ENCODE measurements around the gene CDC45. TPM values are rescaled to one million over a fixed set of nuclear protein-coding genes. Genes with fewer than 3 reads are reported as not detected.

Gene CDC45
- total RNA-seq, 1 donor from 2014 or later: 50.7 TPM

DNA sequence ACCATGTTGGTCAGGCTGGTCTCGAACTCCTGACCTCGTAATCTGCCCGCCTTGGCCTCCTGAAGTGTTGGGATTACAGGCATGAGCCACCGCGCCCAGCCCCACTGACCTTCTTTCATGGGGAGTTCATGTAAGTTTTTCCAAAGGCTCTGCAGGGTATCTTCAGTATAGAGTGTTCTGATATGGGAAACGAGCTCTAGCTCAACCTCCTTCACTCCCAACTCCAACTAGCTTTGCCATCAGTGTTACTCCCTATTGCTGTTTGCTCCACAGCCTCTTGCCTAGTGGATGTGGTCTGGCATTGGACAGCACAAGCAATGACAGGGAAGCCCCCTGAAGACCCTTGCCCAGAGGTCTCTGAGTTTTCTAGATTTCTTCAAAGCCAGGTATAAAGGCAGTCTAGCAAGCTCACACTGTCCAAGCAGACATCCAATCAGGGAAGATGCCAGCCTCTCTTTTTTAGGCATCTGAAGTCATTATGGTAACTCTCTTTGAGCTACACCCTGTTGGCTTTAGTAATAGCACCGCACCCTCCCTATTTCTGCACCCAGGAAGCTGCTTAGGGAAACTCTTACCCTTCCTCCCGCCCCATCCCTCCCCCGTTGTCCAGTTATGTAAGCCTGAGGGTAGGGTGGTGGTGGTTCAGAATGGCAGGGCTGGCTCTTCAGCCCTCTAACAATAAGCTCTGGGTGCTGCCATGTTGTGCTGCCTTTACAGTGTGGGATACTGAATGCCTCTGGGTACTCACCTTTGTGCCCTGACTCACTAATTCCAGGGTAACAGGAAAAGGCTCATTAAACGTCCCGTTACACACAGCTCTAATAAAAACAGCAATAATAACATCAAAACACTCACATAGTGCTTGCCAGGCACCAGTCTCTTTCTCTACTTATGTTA lies 85.9 kb downstream of the CDC45 start:
- no peak for TF ChIP-seq EZH2 (IDR thresholded peaks at IDR 0.05)
- no peak for TF ChIP-seq EZH2phosphoT487 (IDR thresholded peaks at IDR 0.05)
- TF ChIP-seq, protein P1, sequence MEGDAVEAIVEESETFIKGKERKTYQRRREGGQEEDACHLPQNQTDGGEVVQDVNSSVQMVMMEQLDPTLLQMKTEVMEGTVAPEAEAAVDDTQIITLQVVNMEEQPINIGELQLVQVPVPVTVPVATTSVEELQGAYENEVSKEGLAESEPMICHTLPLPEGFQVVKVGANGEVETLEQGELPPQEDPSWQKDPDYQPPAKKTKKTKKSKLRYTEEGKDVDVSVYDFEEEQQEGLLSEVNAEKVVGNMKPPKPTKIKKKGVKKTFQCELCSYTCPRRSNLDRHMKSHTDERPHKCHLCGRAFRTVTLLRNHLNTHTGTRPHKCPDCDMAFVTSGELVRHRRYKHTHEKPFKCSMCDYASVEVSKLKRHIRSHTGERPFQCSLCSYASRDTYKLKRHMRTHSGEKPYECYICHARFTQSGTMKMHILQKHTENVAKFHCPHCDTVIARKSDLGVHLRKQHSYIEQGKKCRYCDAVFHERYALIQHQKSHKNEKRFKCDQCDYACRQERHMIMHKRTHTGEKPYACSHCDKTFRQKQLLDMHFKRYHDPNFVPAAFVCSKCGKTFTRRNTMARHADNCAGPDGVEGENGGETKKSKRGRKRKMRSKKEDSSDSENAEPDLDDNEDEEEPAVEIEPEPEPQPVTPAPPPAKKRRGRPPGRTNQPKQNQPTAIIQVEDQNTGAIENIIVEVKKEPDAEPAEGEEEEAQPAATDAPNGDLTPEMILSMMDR (IDR thresholded peaks at IDR 0.05): no peak
- Histone ChIP-seq H3K4me2 (no peak overlapping the region), H3K27ac (no peak overlapping the region), H3K4me1 (no peaks in the 10 kb centered on the region), H4K20me1 (ENCODE audit: low read depth) (no peaks in the 10 kb centered on the region), H3K79me2 (ENCODE audit: low read depth) (no peaks in the 10 kb centered on the region), H3K27me3 (no peaks in the 10 kb centered on the region), H3K36me3 (no peaks in the 10 kb centered on the region), H3K4me3 (no peak overlapping the region), H2AFZ (replicated peaks) (no peak overlapping the region), H3F3A (ENCODE audit: low read depth) (no peaks in the 10 kb centered on the region), H3K9me3 (ENCODE audit: low read depth) (no peaks in the 10 kb centered on the region), H3K9ac (no peak overlapping the region)
- H3K4me3 Mint-ChIP-seq: no peak overlapping the region
- no peaks in the 10 kb centered on the region for H3K9me3 Mint-ChIP-seq
- H3K4me1 Mint-ChIP-seq: peaks cover 6% of the 10 kb centered on the region
- peaks cover 6% of the 10 kb centered on the region for H3K27me3 Mint-ChIP-seq (ENCODE audit: insufficient read depth, low read depth)
- no peak for DNase-seq (ENCODE audit: low spot score)
- no peak overlapping the region for H3K27ac Mint-ChIP-seq
- no peaks in the 10 kb centered on the region for H3K36me3 Mint-ChIP-seq

DNA sequence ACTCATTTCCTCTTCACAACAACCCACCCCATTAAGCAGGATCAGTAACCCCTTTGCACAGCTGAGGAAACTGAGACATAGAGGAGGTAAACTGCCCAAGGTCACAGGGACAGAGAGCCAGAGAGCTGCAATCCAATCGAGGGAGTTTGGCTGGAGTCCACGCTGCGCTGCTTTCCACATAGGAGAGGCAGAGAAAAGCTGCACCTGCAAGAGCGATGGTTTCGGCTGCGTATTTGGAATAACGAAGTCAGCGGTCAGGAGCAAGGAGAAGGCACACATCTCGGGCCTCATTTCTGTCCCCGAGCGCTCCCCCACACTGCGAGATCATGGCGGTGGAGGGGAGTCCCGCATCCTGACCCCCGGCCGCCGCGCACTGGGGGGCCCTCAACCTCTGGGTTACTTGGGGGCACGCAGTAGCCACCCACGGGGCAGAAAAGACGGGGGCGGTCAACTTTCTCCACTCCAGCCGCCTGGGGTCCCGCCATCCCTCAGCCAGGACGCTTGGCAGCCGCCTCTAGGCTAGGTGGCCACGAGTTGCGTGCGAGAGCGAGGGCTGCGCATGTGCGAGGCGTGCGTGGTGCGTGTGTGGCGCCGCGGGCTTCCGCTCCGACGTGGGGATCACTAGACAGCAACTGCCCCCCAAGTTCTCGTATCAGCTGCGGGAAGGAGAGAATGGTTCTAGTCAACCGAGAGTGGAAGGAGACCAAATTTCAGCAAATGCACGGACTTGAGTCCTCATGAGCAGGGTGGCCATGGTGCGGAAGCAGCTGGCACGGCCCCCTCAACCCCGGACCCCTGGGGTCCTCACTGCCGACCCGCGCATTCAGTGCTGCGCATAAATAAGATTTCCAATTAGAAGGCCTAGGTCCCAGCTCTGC lies 86.8 kb downstream of the CDC45 start:
- no peaks in the 10 kb centered on the region for H3K27me3 ChIP-seq
- H2AFZ ChIP-seq (replicated peaks): no peak overlapping the region
- no peaks in the 10 kb centered on the region for H3K79me2 ChIP-seq (ENCODE audit: low read depth)
- no peaks in the 10 kb centered on the region for H3F3A ChIP-seq (ENCODE audit: low read depth)
- no peak overlapping the region for H3K27ac ChIP-seq
- no peak overlapping the region for H3K4me3 Mint-ChIP-seq
- TF ChIP-seq, protein P1 (IDR thresholded peaks at IDR 0.05): no peak
- TF ChIP-seq EZH2 (IDR thresholded peaks at IDR 0.05) (no peak), EZH2phosphoT487 (IDR thresholded peaks at IDR 0.05) (no peak)
- H3K36me3 Mint-ChIP-seq: no peaks in the 10 kb centered on the region
- H3K9ac ChIP-seq: no peak overlapping the region
- no peaks in the 10 kb centered on the region for H3K9me3 ChIP-seq (ENCODE audit: low read depth)
- H3K9me3 Mint-ChIP-seq: no peaks in the 10 kb centered on the region
- H3K4me3 ChIP-seq: no peak overlapping the region
- H3K4me1 Mint-ChIP-seq: peaks cover 6% of the 10 kb centered on the region
- H3K27me3 Mint-ChIP-seq (ENCODE audit: insufficient read depth, low read depth): peaks cover 6% of the 10 kb centered on the region
- DNase-seq (ENCODE audit: low spot score): no peak
- no peak overlapping the region for H3K27ac Mint-ChIP-seq
- no peaks in the 10 kb centered on the region for H3K4me1 ChIP-seq
- no peaks in the 10 kb centered on the region for H3K36me3 ChIP-seq
- H3K4me2 ChIP-seq: no peak overlapping the region
- no peaks in the 10 kb centered on the region for H4K20me1 ChIP-seq (ENCODE audit: low read depth)

DNA sequence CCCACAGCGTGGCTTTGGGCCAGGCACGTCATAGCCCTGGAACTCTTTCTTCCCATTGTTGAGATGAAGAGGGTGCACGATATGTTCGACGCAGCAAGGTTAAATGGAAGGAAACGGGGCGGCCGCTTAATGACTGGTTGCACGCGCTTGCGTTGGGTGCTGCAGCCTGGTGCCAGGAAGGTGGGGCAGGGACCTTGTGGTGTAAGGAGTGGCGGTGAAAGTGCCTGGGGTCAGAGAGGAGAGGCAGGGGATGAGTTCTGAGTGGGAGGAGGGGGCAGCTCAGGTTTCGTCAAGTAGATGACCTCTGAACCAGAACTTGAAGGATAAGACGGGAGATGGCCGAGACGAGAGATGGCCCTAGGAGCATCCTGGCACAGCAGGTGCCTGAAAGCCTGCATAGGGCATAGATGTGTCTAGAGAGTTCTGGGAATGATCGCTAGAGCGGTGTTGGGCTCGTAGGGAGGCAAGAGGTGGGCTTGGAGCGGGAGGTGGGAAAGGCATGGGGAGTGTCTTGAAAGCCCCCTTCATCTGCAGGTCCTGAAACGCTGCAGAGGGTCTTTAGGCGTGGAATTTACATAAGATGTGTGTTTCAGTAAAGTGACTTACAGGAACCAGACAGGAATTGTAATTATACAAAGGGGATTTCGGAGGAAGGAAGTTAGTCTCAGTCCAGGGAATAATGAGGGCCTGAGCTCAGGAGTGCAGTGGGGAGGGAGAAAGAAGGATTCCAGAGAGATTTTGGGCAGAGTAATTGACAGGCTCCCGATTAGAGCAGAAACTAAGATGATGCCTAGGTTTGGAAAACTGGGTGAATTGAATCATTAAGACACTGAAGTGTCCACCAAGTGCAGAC lies 87.7 kb downstream of the CDC45 start:
- Histone ChIP-seq H3K4me1 (no peaks in the 10 kb centered on the region), H2AFZ (replicated peaks) (no peak overlapping the region), H3K79me2 (ENCODE audit: low read depth) (no peaks in the 10 kb centered on the region), H3K27ac (no peak overlapping the region), H3K9me3 (ENCODE audit: low read depth) (no peaks in the 10 kb centered on the region), H3K4me2 (no peak overlapping the region), H3K36me3 (no peaks in the 10 kb centered on the region), H3F3A (ENCODE audit: low read depth) (no peaks in the 10 kb centered on the region), H3K4me3 (no peak overlapping the region), H3K9ac (no peak overlapping the region), H3K27me3 (no peaks in the 10 kb centered on the region), H4K20me1 (ENCODE audit: low read depth) (no peaks in the 10 kb centered on the region)
- no peak for DNase-seq (ENCODE audit: low spot score)
- TF ChIP-seq EZH2 (IDR thresholded peaks at IDR 0.05) (no peak), EZH2phosphoT487 (IDR thresholded peaks at IDR 0.05) (no peak)
- TF ChIP-seq, protein P1 (IDR thresholded peaks at IDR 0.05): no peak
- Mint-ChIP-seq H3K27ac (no peak overlapping the region), H3K27me3 (ENCODE audit: insufficient read depth, low read depth) (peaks cover 6% of the 10 kb centered on the region), H3K4me1 (peaks cover 6% of the 10 kb centered on the region), H3K9me3 (no peaks in the 10 kb centered on the region), H3K4me3 (no peak overlapping the region), H3K36me3 (no peaks in the 10 kb centered on the region)

All from neural progenitor cell (in vitro differentiated cells).